HG03045 (cell line): Measurements from ENCODE around the gene TBC1D22A.

ENCODE experiments used
- ATAC-seq: cut with Tn5 transposase; IDR thresholded peaks from one replicate; pipeline ENCODE4 v1.9.1; 2021; ENCODE audit warnings: mild to moderate bottlenecking, moderate library complexity; ENCODE audit not compliant: unreplicated experiment

TBC1D22A gene

DNA sequence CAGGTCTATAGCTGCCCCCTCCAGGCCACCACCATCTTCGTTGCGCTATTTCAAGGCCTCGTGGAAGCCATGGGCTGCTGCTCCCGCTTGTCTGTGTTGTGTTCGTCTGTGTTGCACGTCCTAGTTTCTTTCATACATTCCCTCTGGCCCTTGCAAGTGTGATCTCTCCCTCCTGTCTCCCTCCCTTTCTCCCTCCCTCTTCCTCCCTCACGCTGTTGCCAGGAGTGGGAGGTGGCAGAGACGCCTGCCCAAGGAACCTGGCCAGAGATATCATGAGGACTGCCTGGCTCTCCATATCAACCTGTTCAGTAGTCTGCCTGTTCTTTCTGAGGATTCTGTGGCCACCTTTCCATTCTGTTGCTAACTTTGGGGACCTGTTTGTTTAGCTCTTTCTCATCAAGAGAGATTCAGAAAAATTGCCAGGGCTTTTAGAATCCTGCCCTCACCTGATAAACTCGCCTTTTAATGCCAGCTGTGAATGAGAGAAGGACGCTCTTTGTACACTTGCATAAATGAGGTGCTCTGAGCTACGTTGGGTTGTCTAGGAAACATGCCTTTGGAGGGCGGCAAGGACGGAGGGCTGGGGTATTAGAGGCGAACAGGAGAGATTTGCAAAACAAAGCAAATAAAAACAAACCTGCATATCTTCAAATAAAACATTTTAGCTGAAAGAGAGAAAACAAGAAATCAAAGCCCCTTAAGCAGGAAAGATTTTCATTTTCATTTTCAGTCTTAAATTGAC is 185.2 kb downstream of the TBC1D22A start:
- no peak for ATAC-seq

DNA sequence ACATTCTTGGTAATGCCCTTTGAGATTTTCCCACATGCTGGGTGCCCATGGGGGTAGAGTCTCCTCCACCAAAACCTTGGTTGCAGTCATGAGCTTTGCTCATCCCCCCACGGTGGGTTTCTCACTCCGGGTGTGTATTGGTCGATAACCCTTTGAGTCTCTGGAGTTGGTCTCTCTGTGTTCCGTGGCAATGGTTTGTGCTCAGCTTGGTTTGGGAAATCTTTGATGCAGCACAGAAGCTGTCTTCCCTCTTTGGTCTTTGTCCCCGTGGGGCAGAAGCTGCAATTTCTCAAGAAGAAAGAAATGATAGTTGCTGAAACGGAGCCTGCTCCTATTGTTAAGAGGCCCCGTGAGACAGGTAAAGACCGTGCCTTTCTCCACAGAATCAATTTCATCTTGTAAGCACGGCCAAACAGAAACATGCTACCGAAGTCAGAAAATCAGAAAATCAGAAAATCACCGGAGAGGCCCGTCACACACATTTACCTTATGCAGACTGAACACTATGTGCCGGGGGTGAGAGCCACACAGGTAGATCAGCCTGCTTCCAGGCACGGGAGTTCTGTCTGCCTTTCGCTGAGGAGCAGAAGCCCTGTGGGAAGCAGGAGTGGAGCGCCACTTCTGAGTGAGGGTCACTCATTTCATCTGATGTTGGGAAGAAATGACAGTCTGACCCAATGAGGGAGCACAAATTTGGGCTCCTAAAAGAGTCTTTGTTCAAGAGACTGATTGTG is 186.1 kb downstream of the TBC1D22A start:
- no peak for ATAC-seq

DNA sequence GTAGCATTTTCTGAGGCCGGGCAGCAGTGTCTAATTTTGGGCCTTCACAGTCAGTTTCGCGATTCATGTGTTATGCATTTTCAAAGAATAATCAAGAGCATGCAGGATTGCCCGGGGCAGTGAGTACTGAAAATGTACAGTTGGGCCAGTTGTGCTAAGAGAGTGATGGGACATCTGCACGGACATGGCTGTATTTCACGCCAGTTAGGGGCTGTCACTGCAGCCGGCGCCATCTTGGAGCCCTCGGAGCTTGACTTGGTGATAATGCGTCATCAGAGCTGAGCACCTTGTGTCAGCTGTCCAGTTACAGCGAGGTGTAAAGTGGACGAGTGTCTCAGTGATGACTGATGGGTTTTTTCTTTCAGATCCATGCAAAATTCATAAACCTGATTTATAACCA is 188.9 kb downstream of the TBC1D22A start:
- ATAC-seq = no peak

DNA sequence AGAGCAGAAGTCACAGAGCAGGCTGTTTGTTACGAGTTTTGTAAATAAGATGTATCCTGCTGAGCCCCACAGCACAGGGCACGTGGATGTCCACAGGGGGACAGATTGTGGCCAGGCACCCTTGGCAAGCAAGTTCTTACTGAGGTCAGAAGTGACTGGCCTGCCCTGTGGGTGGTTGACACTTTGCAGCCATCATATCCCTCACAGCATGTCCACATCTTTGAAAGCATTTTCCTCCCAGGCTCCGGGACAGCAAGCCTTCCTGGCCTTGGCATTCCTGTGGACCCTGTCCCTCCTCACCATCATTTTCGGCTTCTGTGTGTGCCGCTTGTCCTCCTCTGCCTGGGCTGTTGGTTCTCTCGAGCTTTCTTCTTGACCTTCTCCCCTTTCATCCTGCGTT is 189.5 kb downstream of the TBC1D22A start:
- no peak for ATAC-seq

- ATAC-seq = no peak
These were observed 191.7 kb downstream of the TBC1D22A start for GRCh38 chr22:46953968-46954765.

GRCh38 chr22:46954781-46955180 is 192.3 kb downstream of the TBC1D22A start:
- no peak for ATAC-seq

DNA sequence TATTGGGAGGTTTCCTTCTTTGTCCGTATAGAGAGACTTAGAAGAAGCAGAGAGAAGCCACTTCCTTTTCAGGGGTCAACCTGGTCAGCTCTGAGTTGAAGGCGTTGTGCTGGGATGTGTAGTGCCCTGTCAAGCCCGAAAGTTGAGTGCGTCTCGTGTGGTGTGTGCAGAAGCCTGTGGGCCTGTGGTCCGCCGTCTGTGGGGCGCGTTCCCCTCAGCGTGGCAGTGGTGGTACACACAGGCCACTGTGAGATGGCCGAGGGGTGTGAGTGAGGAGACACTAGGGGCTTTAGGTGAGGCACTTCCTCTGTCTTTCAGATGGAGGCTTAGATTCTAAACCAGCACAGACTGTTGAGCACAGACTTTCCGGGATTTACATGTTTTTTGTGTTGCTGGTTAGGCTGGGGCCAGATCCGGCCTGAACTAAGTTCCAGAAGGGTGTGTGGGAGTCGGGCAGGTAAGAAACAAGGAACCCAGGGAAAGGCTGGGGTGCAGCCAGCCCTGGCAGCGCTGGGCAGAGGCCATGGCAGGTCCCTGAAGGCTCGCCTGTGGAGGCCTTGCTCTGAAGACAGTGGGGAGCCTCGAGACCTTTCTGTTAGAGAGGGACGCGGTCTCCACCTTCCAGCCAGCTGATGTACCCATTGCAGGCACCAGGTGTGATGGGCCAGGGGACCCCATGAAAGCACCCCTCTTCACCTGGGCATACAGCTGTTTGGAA is 194.2 kb downstream of the TBC1D22A start:
- ATAC-seq = no peak

DNA sequence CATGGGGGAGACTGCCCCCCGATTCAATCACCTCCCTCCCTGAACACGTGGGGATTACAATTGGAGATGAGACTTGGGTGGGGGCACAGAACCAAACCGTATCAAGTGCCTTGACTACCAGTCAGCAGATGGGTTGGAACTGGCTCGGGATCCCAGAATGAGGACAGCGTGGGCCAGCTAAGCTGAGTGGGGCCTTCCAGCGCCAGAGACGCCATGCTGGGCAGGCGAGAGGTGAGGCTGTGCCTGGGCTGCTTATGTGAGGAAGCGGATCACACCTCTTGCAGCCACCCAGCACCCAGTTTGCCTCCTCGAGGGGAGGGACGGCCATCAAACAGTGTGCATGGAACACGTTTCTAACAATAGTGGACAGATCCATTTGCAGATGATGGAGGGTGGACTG is 195.1 kb downstream of the TBC1D22A start:
- ATAC-seq = no peak

GRCh38 chr22:46958191-46958590 is 195.7 kb downstream of the TBC1D22A start:
- ATAC-seq = no peak

DNA sequence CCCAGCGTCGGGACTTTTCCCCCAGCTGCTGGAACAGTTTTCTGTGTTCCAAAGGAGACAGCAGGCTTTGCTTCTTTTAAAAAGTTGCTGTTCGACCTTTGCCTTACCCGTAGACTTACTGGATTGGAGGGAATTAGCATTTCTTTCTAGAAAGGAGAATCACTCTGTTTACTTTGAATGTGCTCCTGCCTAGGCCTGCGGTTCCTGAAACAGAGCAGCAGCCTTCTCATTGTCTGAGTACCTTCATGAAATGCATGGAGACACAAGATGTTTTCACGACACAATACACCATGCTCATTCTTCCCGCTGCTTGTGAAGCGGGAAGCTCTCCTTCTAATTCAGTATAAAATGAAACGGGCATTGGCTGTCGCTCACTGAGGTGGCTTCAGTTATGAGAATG is 196.2 kb downstream of the TBC1D22A start:
- no peak for ATAC-seq

DNA sequence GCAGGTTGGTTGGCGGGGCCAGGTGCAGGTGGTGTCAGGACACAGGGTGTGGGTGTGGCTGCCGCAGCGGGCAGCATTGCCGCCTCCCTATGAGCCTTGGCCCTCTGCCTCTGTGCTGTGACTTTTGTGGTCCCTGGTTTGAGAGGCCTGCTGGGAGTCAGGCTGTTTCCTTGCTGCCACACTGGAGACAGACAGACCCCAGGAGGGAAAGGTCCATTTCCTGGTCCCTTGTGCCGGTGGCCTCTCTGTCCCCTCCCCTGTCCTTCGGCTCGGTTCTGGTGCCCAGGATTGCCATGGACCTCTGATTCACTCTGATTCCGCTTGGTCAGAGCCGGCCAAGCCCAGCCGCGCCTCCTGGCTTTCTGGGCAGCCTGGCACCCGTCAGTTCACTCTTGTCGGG is 196.9 kb downstream of the TBC1D22A start:
- ATAC-seq = no peak

DNA sequence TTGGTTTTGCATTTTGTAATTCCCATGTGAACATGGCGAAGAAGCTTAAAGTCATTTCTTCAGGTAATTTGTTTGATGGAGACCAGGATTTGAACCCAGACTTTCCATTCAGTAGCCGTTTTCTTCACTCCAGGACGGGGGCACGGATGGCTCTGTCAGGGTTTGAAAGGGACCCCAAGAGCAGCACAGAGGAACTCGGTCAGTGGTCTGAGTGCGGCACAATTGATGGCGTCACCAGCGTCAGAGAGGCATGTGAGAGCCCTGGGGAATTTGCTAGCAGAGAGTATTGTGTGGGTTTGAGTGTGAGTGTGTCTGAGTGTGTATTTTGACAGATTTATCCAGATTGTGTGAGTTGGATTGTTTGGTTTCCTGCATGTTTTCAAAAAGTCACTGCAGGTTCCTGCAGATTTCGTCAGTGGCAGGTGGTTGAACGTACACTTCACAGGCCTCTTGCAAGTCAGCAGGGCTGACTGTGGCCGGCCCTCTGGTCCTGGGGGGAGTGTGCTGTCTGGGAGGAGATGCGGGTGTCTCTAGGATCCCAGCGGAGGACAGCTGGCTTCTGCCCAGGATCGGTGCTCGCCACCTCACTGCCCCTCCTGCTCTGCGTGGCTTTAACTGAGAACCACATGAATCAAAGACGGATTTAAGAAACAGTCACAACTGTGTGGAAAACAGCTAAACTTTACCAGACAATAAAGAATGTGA is 199.3 kb downstream of the TBC1D22A start:
- no peak for ATAC-seq

DNA sequence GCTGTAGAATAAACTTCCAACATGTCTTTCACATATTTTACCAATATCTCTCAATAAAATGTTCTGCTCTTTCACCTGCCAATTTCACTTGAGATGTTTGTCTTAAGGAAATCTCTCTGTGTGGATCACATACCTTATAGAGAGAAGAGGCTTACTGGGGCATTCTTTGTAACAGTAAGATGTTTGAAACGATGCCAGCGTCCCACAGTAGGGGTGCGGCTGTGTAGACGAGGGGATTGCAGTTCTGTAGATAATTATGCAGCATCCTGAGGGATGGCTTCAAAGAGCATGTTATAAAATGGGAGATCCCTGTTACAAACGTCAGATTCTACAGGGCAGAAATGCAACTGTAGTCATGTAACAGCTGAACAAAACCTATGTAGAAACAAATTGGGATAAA is 200.0 kb downstream of the TBC1D22A start:
- ATAC-seq = no peak

DNA sequence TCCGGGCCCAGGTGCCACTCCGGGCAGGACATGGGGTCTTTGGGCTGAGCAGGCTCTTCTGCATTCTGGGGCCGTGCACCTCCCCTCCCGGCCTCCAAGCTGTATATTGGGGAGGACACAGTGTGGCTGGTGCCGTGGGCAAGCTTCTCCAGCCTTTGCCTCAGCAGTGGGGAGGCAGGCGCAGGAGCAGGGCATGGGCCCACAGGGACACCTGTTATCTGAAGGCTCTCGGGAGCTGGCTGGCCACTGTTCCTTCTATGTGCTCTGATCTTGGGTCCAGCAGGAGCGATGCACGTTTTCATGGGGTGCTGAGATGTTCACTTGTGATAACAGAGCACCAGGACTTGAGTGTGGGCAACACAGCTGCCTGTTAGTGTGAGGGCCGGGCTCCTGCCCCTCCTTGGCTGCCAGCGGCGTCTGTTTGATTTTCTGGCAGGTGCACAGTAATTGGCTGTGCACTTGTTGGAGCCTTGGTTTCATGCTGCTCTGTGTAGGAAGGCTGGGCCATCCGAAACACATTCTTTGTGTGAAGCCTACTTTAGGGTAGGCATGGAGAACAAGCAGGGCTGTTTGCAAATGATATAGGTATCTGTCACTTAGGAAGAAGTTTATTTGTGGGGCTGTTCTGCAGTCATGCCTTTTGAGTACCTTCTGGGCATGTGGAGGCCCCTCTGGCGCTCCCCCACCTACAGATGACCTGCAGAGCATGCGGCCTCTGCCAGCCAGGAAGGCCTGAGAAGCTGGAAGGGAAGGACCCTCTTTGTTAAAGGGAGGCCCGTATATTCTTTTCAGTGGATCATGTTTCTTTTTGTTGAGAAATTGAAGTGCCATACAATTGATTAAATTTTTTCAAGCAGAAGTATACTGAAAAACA is 201.5 kb downstream of the TBC1D22A start:
- no peak for ATAC-seq

DNA sequence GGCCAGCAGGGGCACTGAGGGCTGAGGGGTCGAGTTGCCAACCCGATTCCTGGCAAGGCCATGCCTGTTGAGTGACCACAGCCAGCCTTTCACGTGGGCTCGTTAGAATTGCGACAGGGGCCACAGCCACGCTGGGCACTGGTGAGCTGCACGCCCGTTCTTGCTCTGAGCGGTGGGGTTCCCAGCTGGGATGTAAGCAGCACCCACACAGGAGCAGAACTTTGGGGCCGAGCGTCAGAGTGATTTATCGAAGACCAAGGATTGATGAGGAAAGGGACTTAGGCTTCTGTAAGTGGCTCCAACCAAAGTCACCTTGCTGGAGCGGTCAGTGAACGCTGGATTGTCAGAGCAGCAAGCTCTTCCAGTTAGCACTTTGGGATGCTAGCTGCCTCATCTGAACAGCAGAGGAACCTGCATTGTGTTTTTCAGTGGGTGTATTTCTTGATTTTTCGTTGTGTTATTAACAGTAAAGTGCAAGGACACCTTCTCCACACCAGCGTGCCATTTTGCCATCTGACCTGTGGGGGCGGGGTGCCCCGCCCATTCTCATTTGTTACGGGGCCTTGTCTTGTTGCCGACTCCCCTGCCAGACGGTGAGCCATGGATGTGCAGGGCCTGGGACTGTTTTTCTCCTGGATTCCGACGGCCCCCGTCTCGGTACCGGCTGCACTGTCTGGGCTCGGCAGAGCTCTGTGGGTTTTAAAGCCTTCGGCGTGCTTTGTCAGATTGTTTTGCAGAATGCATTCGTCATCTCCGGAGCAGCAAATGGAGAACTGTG is 202.5 kb downstream of the TBC1D22A start:
- no peak for ATAC-seq

- no peak for ATAC-seq
These were observed 203.4 kb downstream of the TBC1D22A start for GRCh38 chr22:46965555-46966494.

GRCh38 chr22:46966495-46966845 is 204.0 kb downstream of the TBC1D22A start:
- ATAC-seq = no peak

DNA sequence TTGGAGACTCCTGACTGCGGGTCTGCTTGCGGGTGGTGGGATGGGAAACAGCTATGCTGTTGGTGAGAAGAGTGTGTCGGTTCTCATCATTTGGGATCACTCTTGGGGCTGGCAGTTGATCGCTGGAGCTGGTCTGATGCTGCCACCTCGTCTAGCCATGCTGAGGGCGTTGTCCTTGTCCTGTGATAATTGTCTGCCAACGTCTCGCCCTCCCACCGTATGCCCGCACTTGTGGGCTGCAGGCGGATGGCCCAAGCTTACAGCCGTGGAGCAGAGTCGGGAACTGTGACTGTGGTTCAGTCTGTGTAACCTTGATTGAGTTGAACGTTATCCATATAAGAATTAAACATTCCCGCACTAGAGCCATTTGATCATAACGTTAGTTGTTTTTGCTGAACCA is 204.4 kb downstream of the TBC1D22A start:
- no peak for ATAC-seq
